CD4-positive, CD25-positive, alpha-beta regulatory T cell (primary cell): Measurements from ENCODE around the gene SH3RF2. TPM values are rescaled to one million over a fixed set of nuclear protein-coding genes. Genes with fewer than 3 reads are reported as not detected.
"Not testable (repeated sequence)": the region's sequence is repeated elsewhere in the genome, so short reads cannot be mapped to it uniquely, and the experiment has no call there.

Source experiments
- ATAC-seq, 2 donors: fragments of 150-1000 bp; cut with Tn5 transposase; one replicate each; pipeline ENCODE4 v1.10.0; 2021; ENCODE audit warnings: low read depth in 2 of 2, moderate number of reproducible peaks in 2 of 2, moderate library complexity in 1 of 2
- DNase-seq, 3 donors: peaks; one replicate each; pipeline versions ENCODE4 v3.0.0 to v3.0.0-alpha.2; 2012 to 2022; ENCODE audit warnings: mixed read lengths in 1 of 3
- H3K27ac ChIP-seq: one replicate; pipeline ENCODE4 v1.7.0; 2013; ENCODE audit warnings: mild to moderate bottlenecking, low read length; ENCODE audit not compliant: insufficient read depth, poor library complexity, severe bottlenecking
- H3K27me3 ChIP-seq: one replicate; pipeline ENCODE4 v1.7.0; 2013; ENCODE audit warnings: low read length; ENCODE audit not compliant: control insufficient read depth, insufficient read depth
- H3K36me3 ChIP-seq: one replicate; pipeline ENCODE4 v1.7.0; 2013; ENCODE audit warnings: mild to moderate bottlenecking, low read length, moderate library complexity; ENCODE audit not compliant: control insufficient read depth, insufficient read depth
- H3K4me1 ChIP-seq: 2 replicates; pipeline ENCODE4 v1.7.0; 2013; ENCODE audit warnings: mild to moderate bottlenecking, low read length; ENCODE audit not compliant: insufficient read depth, control insufficient read depth, poor library complexity, severe bottlenecking
- H3K4me3 ChIP-seq: one replicate; pipeline ENCODE4 v1.7.0; 2013; ENCODE audit warnings: low read depth, mild to moderate bottlenecking, low read length, moderate library complexity
- H3K9me3 ChIP-seq, 2 experiments: 1 replicate in 1 of 2; 2 replicates in 1 of 2; pipeline ENCODE4 v1.7.0; 2013; ENCODE audit warnings: low read length in 2 of 2, mild to moderate bottlenecking in 1 of 2, moderate library complexity in 1 of 2; ENCODE audit not compliant: control insufficient read depth in 2 of 2
- H3K27ac Mint-ChIP-seq, 3 donors: one replicate each; pipeline ENCODE4 v1.8.0; 2020 to 2022; ENCODE audit warnings: mild to moderate bottlenecking in 3 of 3, mixed read lengths in 3 of 3, moderate library complexity in 2 of 3
- H3K27me3 Mint-ChIP-seq: one replicate; pipeline ENCODE4 v1.8.0; 2022; ENCODE audit warnings: mild to moderate bottlenecking, mixed read lengths
- H3K36me3 Mint-ChIP-seq: one replicate; pipeline ENCODE4 v1.8.0; 2020; ENCODE audit warnings: mixed read lengths
- H3K4me1 Mint-ChIP-seq, 4 donors: one replicate each; pipeline ENCODE4 v1.8.0; 2020 to 2022; ENCODE audit warnings: mixed read lengths in 4 of 4, mild to moderate bottlenecking in 1 of 4
- H3K4me3 Mint-ChIP-seq, 4 donors: one replicate each; pipeline ENCODE4 v1.8.0; 2020 to 2022; ENCODE audit warnings: mild to moderate bottlenecking in 4 of 4, mixed read lengths in 4 of 4, moderate library complexity in 3 of 4
- H3K9me3 Mint-ChIP-seq, 7 donors: one replicate each; pipeline ENCODE4 v1.8.0; 2020 to 2022; ENCODE audit warnings: mixed read lengths in 7 of 7, mild to moderate bottlenecking in 3 of 7, moderate library complexity in 2 of 7
- polyA plus RNA-seq, 4 donors: library from polyadenylated mRNA; unstranded; fragments of 300-500 nt; fragmentation: Illumina TruSeq; gene quantifications; one replicate each; pipeline ENCODE4 v1.2.3, GENCODE V29; 2021
- total RNA-seq: library from RNA; stranded (reverse); gene quantifications from one replicate; pipeline ENCODE4 v1.2.3, GENCODE V29; 2022

SH3RF2 gene
- total and polyA plus RNA-seq, 5 donors from 2014 or later, result 0.52 to 4.5 (median 0.70) TPM; not detected in 1

DNA sequence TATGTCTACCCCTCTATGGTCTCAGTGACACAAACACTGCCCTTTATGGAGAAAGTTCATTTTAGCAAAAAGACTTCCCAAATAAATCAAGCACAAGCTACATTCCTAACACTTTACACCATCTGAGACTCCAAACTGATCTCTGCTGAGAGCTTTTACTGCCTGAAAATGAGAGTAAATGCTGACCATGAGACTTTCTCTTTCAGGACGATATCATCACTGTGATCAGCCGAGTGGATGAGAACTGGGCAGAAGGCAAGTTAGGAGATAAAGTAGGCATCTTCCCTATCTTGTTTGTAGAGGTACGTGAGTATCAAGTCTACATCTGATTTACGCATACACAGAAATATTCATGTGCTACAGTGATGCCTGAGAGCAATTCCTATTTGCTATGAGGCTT, 67.5 kb downstream of the SH3RF2 start:
- Mint-ChIP-seq H3K36me3 (no peaks in the 10 kb centered on the region), H3K4me1 (peaks cover 0 to 7% (median 3%) of the 10 kb centered on the region in 4 donors), H3K27ac (no peak overlapping the region), H3K27me3 (no peaks in the 10 kb centered on the region), H3K4me3 (no peak overlapping the region), H3K9me3 (peaks cover 0 to 3% (median 0%) of the 10 kb centered on the region in 7 donors)
- H3K4me3 ChIP-seq, result no peak overlapping the region
- no peak overlapping the region for H3K27ac ChIP-seq
- no peaks in the 10 kb centered on the region for H3K27me3 ChIP-seq
- H3K36me3 ChIP-seq, result no peaks in the 10 kb centered on the region
- DNase-seq (no peak), ATAC-seq (no peak)
- no peaks in the 10 kb centered on the region for H3K4me1 ChIP-seq
- no peaks in the 10 kb centered on the region for H3K9me3 ChIP-seq

DNA sequence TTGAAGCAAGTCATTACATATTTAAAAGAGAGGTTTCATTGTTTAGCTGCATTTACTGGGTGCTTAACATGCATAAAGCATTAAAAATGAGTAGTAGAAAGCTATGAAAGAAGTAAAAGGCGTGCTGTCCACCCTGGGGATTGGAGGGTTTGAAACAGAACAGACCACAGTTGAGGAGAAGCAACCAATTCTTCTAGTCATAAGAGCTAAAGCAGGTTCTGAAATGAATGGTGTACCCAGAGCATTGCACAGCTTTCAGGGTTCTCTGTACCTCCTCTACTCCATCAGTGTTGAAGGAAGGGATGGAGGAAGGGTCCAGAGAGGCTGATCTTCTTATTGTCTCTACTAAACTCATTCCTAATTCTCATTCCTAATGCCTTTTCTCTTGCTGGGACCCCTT, 68.9 kb downstream of the SH3RF2 start:
- no peak for ATAC-seq
- Histone ChIP-seq H3K4me3 (no peak overlapping the region), H3K9me3 (no peaks in the 10 kb centered on the region), H3K36me3 (no peaks in the 10 kb centered on the region), H3K27ac (no peak overlapping the region), H3K4me1 (no peaks in the 10 kb centered on the region), H3K27me3 (no peaks in the 10 kb centered on the region)
- H3K4me3 Mint-ChIP-seq, result no peak overlapping the region
- H3K36me3 Mint-ChIP-seq, result no peaks in the 10 kb centered on the region
- H3K9me3 Mint-ChIP-seq, result peaks cover 0 to 4% (median 1%) of the 10 kb centered on the region in 7 donors
- no peaks in the 10 kb centered on the region for H3K4me1 Mint-ChIP-seq
- no peak overlapping the region for H3K27ac Mint-ChIP-seq
- DNase-seq, result no peak
- no peaks in the 10 kb centered on the region for H3K27me3 Mint-ChIP-seq

DNA sequence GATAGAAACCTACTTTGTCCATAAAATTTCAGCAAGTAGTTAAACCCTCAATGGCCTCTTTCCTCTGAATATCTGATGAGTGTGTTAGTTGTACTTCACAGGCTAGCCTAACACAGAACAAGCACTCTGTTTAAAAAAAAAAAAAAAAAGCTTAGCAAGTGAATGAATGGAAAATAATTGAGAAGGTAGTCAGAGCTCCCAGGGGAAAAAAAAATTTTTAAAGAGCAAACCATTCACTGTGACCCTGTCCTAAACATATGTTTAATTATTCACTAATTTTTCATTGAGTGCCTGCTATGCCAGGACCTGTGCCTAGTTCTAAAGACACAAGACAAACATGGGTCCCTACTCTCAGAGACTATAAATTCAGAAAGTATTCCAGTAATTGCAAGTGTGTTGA, 69.3 kb downstream of the SH3RF2 start:
- no peaks in the 10 kb centered on the region for H3K27me3 Mint-ChIP-seq
- no peak overlapping the region for H3K27ac ChIP-seq
- no peaks in the 10 kb centered on the region for H3K36me3 ChIP-seq
- peaks cover 0 to 4% (median 1%) of the 10 kb centered on the region in 7 donors for H3K9me3 Mint-ChIP-seq
- H3K36me3 Mint-ChIP-seq, result no peaks in the 10 kb centered on the region
- no peak for ATAC-seq
- no peaks in the 10 kb centered on the region for H3K9me3 ChIP-seq
- no peak overlapping the region for H3K27ac Mint-ChIP-seq
- H3K27me3 ChIP-seq, result no peaks in the 10 kb centered on the region
- DNase-seq, result no peak
- no peak overlapping the region for H3K4me3 Mint-ChIP-seq
- H3K4me1 Mint-ChIP-seq, result no peaks in the 10 kb centered on the region
- no peaks in the 10 kb centered on the region for H3K4me1 ChIP-seq
- no peak overlapping the region for H3K4me3 ChIP-seq

DNA sequence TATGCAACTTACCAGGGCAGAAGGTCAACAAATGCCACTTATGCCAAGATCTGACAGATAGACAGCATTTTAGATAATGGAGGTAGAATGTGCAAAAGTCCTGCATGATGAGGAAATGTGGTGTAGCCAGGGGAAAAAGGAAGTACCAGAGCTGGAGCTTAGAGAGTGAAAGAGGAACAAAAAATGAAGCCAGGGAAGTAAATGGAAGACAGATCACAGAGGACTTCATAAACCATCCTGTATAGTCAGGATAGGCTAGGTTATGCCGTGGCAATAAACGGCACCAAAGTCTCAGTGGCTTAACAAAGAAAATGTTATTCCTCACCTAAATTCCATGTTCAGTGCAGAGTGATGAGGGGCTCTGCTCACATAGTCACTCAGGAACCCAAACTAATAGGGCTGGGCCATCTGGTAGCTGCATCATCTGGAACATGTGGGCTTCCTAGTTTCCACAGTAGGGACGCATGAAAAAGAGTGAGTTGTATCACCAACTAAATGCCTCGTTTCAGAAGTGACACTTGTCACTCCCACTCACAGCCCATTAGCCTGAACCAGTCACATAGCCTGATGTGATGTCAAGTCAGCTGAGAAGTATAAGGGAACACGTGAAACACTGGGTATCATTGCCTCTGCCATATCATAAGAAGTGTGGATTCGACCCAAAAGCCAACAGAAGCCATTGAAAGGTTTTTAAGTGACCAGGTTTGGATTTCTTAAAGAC, 70.3 kb downstream of the SH3RF2 start:
- H3K9me3 ChIP-seq, result no peaks in the 10 kb centered on the region
- H3K27ac ChIP-seq, result no peak overlapping the region
- no peaks in the 10 kb centered on the region for H3K27me3 Mint-ChIP-seq
- no peaks in the 10 kb centered on the region for H3K36me3 ChIP-seq
- H3K4me3 ChIP-seq, result no peak overlapping the region
- DNase-seq (no peak), ATAC-seq (no peak)
- peaks cover 0 to 6% (median 2%) of the 10 kb centered on the region in 7 donors for H3K9me3 Mint-ChIP-seq
- H3K27me3 ChIP-seq, result no peaks in the 10 kb centered on the region
- H3K4me1 Mint-ChIP-seq, result no peaks in the 10 kb centered on the region
- no peak overlapping the region for H3K27ac Mint-ChIP-seq
- H3K4me3 Mint-ChIP-seq, result no peak overlapping the region
- no peaks in the 10 kb centered on the region for H3K4me1 ChIP-seq
- no peaks in the 10 kb centered on the region for H3K36me3 Mint-ChIP-seq

DNA sequence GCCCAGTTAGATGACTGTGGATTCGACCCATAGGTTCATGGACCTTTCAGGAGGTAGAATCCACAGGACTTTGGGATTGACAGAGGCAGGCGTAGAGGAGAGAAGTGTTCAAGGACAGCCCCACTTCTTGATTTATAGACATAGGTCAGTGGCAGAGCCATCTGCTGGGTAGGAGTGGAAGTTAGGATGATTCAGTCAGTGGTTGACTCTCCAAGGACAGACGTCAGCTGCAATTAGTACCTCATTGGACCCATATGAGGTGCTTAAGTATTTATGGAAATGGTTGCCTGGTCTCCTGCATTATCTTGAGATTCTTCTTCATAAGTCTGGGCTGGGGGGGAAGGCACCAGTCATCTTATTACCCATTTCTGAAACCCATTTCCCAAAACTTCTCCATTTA, 70.9 kb downstream of the SH3RF2 start:
- no peaks in the 10 kb centered on the region for H3K36me3 ChIP-seq
- no peak for ATAC-seq
- no peaks in the 10 kb centered on the region for H3K27me3 Mint-ChIP-seq
- no peak overlapping the region for H3K4me3 Mint-ChIP-seq
- no peaks in the 10 kb centered on the region for H3K9me3 ChIP-seq
- no peaks in the 10 kb centered on the region for H3K27me3 ChIP-seq
- no peaks in the 10 kb centered on the region for H3K36me3 Mint-ChIP-seq
- H3K4me1 ChIP-seq, result no peaks in the 10 kb centered on the region
- DNase-seq, result no peak
- no peak overlapping the region for H3K27ac Mint-ChIP-seq
- H3K27ac ChIP-seq, result no peak overlapping the region
- H3K4me3 ChIP-seq, result no peak overlapping the region
- H3K9me3 Mint-ChIP-seq, result peaks cover 0 to 6% (median 2%) of the 10 kb centered on the region in 7 donors
- no peaks in the 10 kb centered on the region for H3K4me1 Mint-ChIP-seq

DNA sequence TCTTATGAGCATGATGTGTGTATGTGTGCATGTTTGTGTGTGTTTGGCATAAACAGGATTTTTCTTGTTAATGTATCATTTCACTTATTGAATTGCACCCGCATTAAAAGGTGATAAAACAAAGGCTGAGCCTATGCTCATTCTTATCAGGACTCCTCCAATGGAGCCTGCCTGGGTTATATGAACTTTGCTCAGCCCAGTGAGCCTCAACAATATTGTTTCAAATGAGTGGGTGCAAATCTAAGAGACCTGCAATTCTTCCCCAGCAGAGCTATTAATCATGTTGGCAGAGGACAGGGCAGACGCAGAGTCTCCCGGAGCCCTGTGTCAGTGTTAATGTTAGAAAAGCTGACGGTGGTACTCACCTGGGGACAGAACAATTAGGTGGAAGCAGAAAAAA, 71.6 kb downstream of the SH3RF2 start:
- no peaks in the 10 kb centered on the region for H3K36me3 ChIP-seq
- Mint-ChIP-seq H3K4me1 (no peaks in the 10 kb centered on the region), H3K27ac (no peak overlapping the region), H3K9me3 (peaks cover 0 to 6% (median 2%) of the 10 kb centered on the region in 7 donors), H3K4me3 (no peak overlapping the region), H3K36me3 (no peaks in the 10 kb centered on the region), H3K27me3 (no peaks in the 10 kb centered on the region)
- no peak overlapping the region for H3K27ac ChIP-seq
- no peaks in the 10 kb centered on the region for H3K9me3 ChIP-seq
- no peaks in the 10 kb centered on the region for H3K4me1 ChIP-seq
- H3K27me3 ChIP-seq, result no peaks in the 10 kb centered on the region
- H3K4me3 ChIP-seq, result no peak overlapping the region
- DNase-seq (no peak), ATAC-seq (no peak)

DNA sequence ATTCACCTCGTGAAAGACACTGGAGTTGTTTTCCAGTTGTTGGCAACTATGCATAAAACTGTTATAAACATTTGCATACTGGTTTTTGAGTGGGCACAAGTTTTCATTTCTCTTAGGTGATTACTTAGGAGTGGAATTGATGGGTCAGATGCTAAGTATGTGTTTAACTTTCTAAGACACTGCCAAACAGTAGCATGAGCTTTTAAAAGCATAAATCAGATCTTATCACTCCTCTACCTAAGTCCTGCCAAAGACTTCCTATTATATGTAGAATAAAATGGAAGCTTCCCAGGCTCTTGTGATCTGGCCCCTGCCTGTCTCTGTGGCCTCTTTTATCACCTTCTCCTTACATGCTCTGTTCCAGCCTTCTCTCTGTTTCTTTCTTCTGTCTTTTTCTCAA, 72.6 kb downstream of the SH3RF2 start:
- Histone ChIP-seq H3K27me3 (no peaks in the 10 kb centered on the region), H3K36me3 (no peaks in the 10 kb centered on the region), H3K4me3 (no peak overlapping the region), H3K4me1 (no peaks in the 10 kb centered on the region), H3K9me3 (no peaks in the 10 kb centered on the region), H3K27ac (no peak overlapping the region)
- Mint-ChIP-seq H3K4me1 (no peaks in the 10 kb centered on the region), H3K9me3 (peaks cover 0 to 6% (median 3%) of the 10 kb centered on the region in 7 donors), H3K27me3 (no peaks in the 10 kb centered on the region), H3K4me3 (no peak overlapping the region), H3K27ac (no peak overlapping the region), H3K36me3 (no peaks in the 10 kb centered on the region)
- no peak for ATAC-seq
- DNase-seq, result no peak

DNA sequence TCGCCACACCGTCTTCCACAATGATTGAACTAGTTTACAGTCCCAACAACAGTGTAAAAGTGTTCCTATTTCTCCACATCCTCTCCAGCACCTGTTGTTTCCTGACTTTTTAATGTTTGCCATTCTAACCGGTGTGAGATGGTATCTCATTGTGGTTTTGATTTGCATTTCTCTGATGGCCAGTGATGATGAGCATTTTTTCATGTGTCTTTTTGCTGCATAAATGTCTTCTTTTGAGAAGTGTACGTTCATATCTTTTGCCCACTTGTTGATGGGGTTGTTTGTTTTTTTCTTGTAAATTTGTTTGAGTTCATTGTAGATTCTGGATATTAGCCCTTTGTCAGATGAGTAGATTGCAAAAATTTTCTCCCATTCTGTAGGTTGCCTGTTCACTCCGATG, 74.1 kb downstream of the SH3RF2 start:
- H3K27me3 ChIP-seq, H3K27me3 Mint-ChIP-seq, ATAC-seq, H3K36me3 Mint-ChIP-seq, H3K27ac ChIP-seq, DNase-seq, H3K4me1 Mint-ChIP-seq, H3K27ac Mint-ChIP-seq, H3K36me3 ChIP-seq, H3K9me3 ChIP-seq, H3K4me3 ChIP-seq, H3K9me3 Mint-ChIP-seq, H3K4me3 Mint-ChIP-seq, H3K4me1 ChIP-seq: not testable (repeated sequence)
